BJ (cell line): ENCODE measurements around the gene TRIM9. TPM values are rescaled to one million over a fixed set of nuclear protein-coding genes. Genes with fewer than 3 reads are reported as not detected.

Source experiments
- CTCF ChIA-PET: fragments of 350-600 bp; formaldehyde crosslinking; extraction: SDS; loops from one replicate; lab custom pipeline; 2021; ENCODE audit warnings: antibody characterized with exemption, inconsistent platforms; lab: Yijun Ruan, JAX
- POLR2A ChIA-PET: fragments of 300-600 bp; sonication (Branson Sonifier 250); formaldehyde crosslinking; extraction: SDS; loops from one replicate; lab custom pipeline; 2021; ENCODE audit warnings: antibody characterized with exemption; lab: Charles Lee
- DNase-seq: peaks from one replicate; pipeline ENCODE4 v3.0.0-alpha.2; 2011; ENCODE audit warnings: low read depth
- H3K27me3 ChIP-seq: 2 replicates; pipeline ENCODE4 v1.6.0; 2011; ENCODE audit warnings: low read length; ENCODE audit not compliant: control insufficient read depth, insufficient read depth
- H3K36me3 ChIP-seq: 2 replicates; pipeline ENCODE4 v1.5.1; 2011; ENCODE audit warnings: low read length; ENCODE audit not compliant: control insufficient read depth, insufficient read depth
- H3K4me3 ChIP-seq: 2 replicates; pipeline ENCODE4 v1.5.1; 2011; ENCODE audit warnings: low read depth, mild to moderate bottlenecking, control low read depth, low read length
- polyA plus RNA-seq: library from polyadenylated mRNA; depleted of rRNA; stranded (reverse); fragments of >200 nt; gene quantifications from 2 replicates; pipeline ENCODE4 v1.2.3, GENCODE V29; 2011
- TF ChIP-seq, protein P1 (sequence below): IDR thresholded peaks from 2 replicates; pipeline ENCODE4 v1.5.1; 2011; ENCODE audit warnings: low read depth, mild to moderate bottlenecking, control low read depth, inconsistent platforms, low read length, moderate library complexity; ENCODE audit not compliant: insufficient read depth

Gene TRIM9
- polyA plus RNA-seq, 1 experiment = 0.02 TPM

DNA sequence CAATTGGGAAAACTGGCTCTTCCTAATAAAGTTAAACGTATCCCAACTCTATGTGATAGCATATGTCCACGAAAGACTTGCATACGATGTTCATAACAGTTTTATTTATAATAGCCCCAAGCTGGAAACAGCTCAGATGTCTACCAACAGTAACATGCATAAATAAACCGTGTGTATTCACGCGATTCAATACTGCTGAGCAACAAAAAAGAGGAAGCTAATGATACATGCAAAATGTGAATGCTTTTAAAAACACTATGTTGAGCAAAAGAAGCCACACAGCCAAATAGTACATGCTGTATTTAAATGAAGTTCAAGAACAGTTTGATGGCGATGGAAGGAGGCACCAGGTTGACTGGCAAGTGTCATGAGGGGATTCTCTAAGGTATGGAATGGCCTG is 55.7 kb downstream of the TRIM9 start:
- TF ChIP-seq, protein P1, sequence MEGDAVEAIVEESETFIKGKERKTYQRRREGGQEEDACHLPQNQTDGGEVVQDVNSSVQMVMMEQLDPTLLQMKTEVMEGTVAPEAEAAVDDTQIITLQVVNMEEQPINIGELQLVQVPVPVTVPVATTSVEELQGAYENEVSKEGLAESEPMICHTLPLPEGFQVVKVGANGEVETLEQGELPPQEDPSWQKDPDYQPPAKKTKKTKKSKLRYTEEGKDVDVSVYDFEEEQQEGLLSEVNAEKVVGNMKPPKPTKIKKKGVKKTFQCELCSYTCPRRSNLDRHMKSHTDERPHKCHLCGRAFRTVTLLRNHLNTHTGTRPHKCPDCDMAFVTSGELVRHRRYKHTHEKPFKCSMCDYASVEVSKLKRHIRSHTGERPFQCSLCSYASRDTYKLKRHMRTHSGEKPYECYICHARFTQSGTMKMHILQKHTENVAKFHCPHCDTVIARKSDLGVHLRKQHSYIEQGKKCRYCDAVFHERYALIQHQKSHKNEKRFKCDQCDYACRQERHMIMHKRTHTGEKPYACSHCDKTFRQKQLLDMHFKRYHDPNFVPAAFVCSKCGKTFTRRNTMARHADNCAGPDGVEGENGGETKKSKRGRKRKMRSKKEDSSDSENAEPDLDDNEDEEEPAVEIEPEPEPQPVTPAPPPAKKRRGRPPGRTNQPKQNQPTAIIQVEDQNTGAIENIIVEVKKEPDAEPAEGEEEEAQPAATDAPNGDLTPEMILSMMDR = no peak
- ChIA-PET CTCF (interaction anchor here (1.3 kb wide), 1 partner anchor 26 kb away, joined by 6 read pairs; no protein-coding TSS in a partner anchor), POLR2A (no interaction called here)
- Histone ChIP-seq H3K4me3 (no peak overlapping the region), H3K27me3 (peaks cover 14% of the 10 kb centered on the region), H3K36me3 (no peaks in the 10 kb centered on the region)
- no peak for DNase-seq

DNA sequence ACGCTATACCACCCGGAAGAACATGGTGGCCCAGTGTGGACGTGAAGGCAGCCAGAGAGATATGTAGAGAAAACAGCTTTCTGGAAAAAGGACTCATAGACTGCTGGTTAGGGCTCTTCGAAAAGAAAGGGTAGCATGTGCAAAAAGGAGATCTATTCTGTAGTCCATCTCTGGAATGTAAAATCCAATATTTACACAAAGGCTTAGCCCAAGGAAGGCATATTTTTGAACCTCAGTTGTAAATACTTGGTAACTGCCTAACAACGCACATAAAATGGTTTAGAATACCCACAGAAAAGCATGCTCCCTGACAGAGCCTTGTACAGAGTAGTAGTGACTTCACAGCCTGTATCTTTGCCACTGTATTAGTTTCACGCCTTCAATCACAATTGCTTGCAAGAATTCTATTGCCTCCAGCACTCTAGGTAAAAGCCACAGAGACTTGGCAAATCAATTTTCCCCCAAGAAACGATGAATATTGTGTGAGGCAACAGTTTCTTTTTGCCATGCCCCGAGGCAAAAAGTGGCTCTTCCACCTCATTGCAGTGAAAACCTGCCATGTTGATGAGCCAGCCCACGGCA is 59.2 kb downstream of the TRIM9 start:
- no peak overlapping the region for H3K4me3 ChIP-seq
- no peaks in the 10 kb centered on the region for H3K36me3 ChIP-seq
- no peak for DNase-seq
- ChIA-PET POLR2A (no interaction called here), CTCF (no interaction called here)
- TF ChIP-seq, protein P1 = no peak
- peaks cover 9% of the 10 kb centered on the region for H3K27me3 ChIP-seq

- Histone ChIP-seq H3K4me3 (no peak overlapping the region), H3K27me3 (peaks cover 8% of the 10 kb centered on the region), H3K36me3 (no peaks in the 10 kb centered on the region)
- ChIA-PET CTCF (interaction anchor here (1.0 to 1.4 kb wide), 2 partner anchors 14 to 55 kb away, joined by 3 to 5 read pairs; no protein-coding TSS in a partner anchor), POLR2A (no interaction called here)
- TF ChIP-seq, protein P1 = no peak
- DNase-seq = no peak
These were observed 65.8 kb downstream of the TRIM9 start for GRCh38 chr14:51028851-51029754.

DNA sequence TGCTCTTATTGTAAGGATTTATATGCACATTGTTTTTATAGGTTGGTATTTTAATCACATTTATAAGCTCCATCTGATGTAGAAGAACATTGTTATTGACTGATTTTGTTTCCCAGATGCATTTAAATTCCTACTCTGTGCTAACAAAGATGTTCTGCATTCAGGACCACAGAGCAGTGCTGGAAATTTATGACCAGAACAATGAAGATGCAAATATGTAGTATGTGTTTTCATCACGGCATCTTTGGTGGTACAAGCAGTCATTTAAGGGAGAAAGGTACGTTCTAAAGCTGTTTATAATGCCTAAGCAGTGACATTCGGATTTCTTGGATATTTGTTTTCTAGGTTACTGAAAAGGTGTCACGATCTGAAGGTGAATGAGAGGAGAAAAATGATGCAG is 66.5 kb downstream of the TRIM9 start:
- Histone ChIP-seq H3K36me3 (no peaks in the 10 kb centered on the region), H3K27me3 (peaks cover 7% of the 10 kb centered on the region), H3K4me3 (no peak overlapping the region)
- no peak for DNase-seq
- CTCF ChIA-PET = interaction anchor here (1.4 kb wide), 1 partner anchor 15 kb away, joined by 5 read pairs; no protein-coding TSS in a partner anchor
- TF ChIP-seq, protein P1 = no peak
- POLR2A ChIA-PET = no interaction called here

DNA sequence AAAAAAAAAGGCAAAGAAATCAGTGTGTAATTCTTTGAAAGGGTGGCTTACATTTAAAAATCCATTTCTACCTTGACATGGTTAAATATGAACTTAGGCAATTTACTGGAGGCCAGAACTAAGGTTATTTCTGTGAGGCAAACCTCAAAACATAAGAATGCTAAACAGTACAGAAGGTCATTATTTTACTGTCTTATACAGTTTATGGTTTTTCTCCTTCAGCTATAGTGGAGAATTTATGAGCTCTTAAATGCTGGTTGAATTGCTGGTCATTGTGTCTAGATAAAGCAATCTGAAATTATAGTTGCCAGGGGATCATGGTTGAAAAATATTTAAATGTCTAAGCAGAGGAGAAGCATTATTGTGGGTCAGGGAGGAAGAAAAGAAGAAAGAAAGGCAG is 70.5 kb downstream of the TRIM9 start:
- Histone ChIP-seq H3K36me3 (no peaks in the 10 kb centered on the region), H3K27me3 (peaks cover 6% of the 10 kb centered on the region), H3K4me3 (no peak overlapping the region)
- POLR2A ChIA-PET = no interaction called here
- CTCF ChIA-PET = no interaction called here
- DNase-seq = no peak
- TF ChIP-seq, protein P1 = no peak
